ENCODE data around the gene MEGF6. TPM values are rescaled to one million over a fixed set of nuclear protein-coding genes. Genes with fewer than 3 reads are reported as not detected.

Gene MEGF6
- total RNA-seq, 1 experiment from 2014 or later: 21.3 TPM

GRCh38 chr1:3465935-3466321 lies 145.4 kb downstream of the MEGF6 start:
- Histone ChIP-seq H2BK120ac (ENCODE audit: low read depth, low read length, poor library complexity, severe bottlenecking) (no peak overlapping the region), H4K20me1 (ENCODE audit: control insufficient read depth, insufficient read depth, insufficient read length) (peaks cover 2% of the 10 kb centered on the region), H3K27ac (ENCODE audit: insufficient read length, low read depth, low read length) (no peak overlapping the region), H4K91ac (ENCODE audit: insufficient read length, low read depth, low read length) (no peak overlapping the region), H3K23me2 (ENCODE audit: insufficient read length, low read depth, low read length, poor library complexity, severe bottlenecking) (no peaks in the 10 kb centered on the region), H2AFZ (ENCODE audit: low read length) (no peak overlapping the region), H2AK5ac (ENCODE audit: insufficient read length, low read length) (no peak overlapping the region), H3K56ac (ENCODE audit: insufficient read length, low read depth, low read length) (no peak overlapping the region), H2BK5ac (ENCODE audit: insufficient read length, low read length) (no peak overlapping the region), H3T11ph (ENCODE audit: low read length) (no peak overlapping the region), H3K14ac (ENCODE audit: insufficient read depth, low read length) (no peak overlapping the region), H2BK15ac (ENCODE audit: low read depth, low read length) (no peak overlapping the region), H3K9ac (ENCODE audit: extremely low read depth, insufficient read length, low read length) (no peak overlapping the region), H3K4me1 (ENCODE audit: insufficient read depth, low read length) (peaks cover 2% of the 10 kb centered on the region; the same call in 1 of the 2 replicates), H3K4ac (ENCODE audit: low read depth, low read length) (no peak overlapping the region), H3K4me2 (ENCODE audit: insufficient read depth, insufficient read length, low read length) (no peak overlapping the region), H3K18ac (ENCODE audit: insufficient read length, low read depth, low read length) (no peak overlapping the region), H3K79me1 (ENCODE audit: insufficient read depth, low read depth, low read length, poor library complexity, severe bottlenecking) (no peaks in the 10 kb centered on the region), H4K5ac (ENCODE audit: insufficient read length, low read depth, low read length) (no peak overlapping the region), H4K8ac (replicated peaks; ENCODE audit: insufficient read length, low read depth, low read length) (no peak overlapping the region), H2BK20ac (ENCODE audit: low read depth, low read length, poor library complexity, severe bottlenecking) (no peak overlapping the region), H3K79me2 (ENCODE audit: insufficient read depth, low read length) (no peaks in the 10 kb centered on the region), H2BK12ac (ENCODE audit: insufficient read length, low read depth, low read length) (no peak overlapping the region), H3K27me3 (ENCODE audit: insufficient read depth, low read length) (no peaks in the 10 kb centered on the region), H3K23ac (ENCODE audit: insufficient read length, low read depth, low read length) (no peak overlapping the region), H3K9me3 (ENCODE audit: control insufficient read depth, low read depth, low read length) (no peaks in the 10 kb centered on the region)
- Mint-ChIP-seq H3K4me3 (no peak overlapping the region), H3K27ac (peak overlapping the region; percentile 21 to 95 (median 75); a peak in 5 of 7 replicates), H3K36me3 (ENCODE audit: insufficient read depth in 1 of 3, low read depth in 3 of 3) (peaks cover 0 to 27% (median 7%) of the 10 kb centered on the region in 3 experiments; a peak in 5 of 7 replicates), H3K9me3 (no peaks in the 10 kb centered on the region), H3K4me1 (peaks cover 7 to 14% of the 10 kb centered on the region in 2 experiments), H3K27me3 (ENCODE audit: low read depth) (no peaks in the 10 kb centered on the region)
- TF ChIP-seq CTCF (conservative IDR thresholded peaks at IDR 0.05): no peak
- no CpG with 5 or more reads among the region's 17 CpGs for WGBS (ENCODE audit: extremely low coverage, insufficient read length, low lambda C conversion rate)
- DNase-seq: no peak
